Nephron progenitor cell (in vitro differentiated cells): ENCODE measurements around the gene ANKRD34A.

Experiments used
- DNase-seq: peaks from one replicate; pipeline ENCODE4 v3.0.0; 2021
- H3K27ac Mint-ChIP-seq: 2 replicates; pipeline ENCODE4 v1.8.0; 2021; ENCODE audit warnings: mild to moderate bottlenecking, moderate library complexity, mixed read lengths
- H3K27me3 Mint-ChIP-seq: 2 replicates; pipeline ENCODE4 v1.8.0; 2021; ENCODE audit warnings: mild to moderate bottlenecking, low read depth, mixed read lengths; ENCODE audit not compliant: poor library complexity
- H3K36me3 Mint-ChIP-seq: 2 replicates; pipeline ENCODE4 v1.8.0; 2021; ENCODE audit warnings: low read depth, mixed read lengths
- H3K4me1 Mint-ChIP-seq: 2 replicates; pipeline ENCODE4 v1.8.0; 2021; ENCODE audit warnings: mixed read lengths
- H3K4me3 Mint-ChIP-seq: 2 replicates; pipeline ENCODE4 v1.8.0; 2021; ENCODE audit warnings: mild to moderate bottlenecking, moderate library complexity, mixed read lengths
- H3K9me3 Mint-ChIP-seq: 2 replicates; pipeline ENCODE4 v1.8.0; 2021; ENCODE audit warnings: mild to moderate bottlenecking, moderate library complexity, mixed read lengths
- CTCF ChIP-seq: fragments of 200-600 bp; sonication (generic); IDR thresholded peaks from 2 replicates; pipeline ENCODE4 v1.5.0; 2021; ENCODE audit warnings: antibody characterized with exemption

The ANKRD34A gene

GRCh38 chr1:145982010-145982723 lies 17.8 kb upstream of the ANKRD34A start:
- H3K4me3 Mint-ChIP-seq: no peak overlapping the region
- no peaks in the 10 kb centered on the region for H3K27me3 Mint-ChIP-seq
- TF ChIP-seq CTCF: no peak

GRCh38 chr1:145980457-145980994 lies 16.2 kb upstream of the ANKRD34A start:
- no peak overlapping the region for H3K4me3 Mint-ChIP-seq
- H3K36me3 Mint-ChIP-seq: no peaks in the 10 kb centered on the region
- no peak for TF ChIP-seq CTCF
- DNase-seq: no peak
- no peaks in the 10 kb centered on the region for H3K9me3 Mint-ChIP-seq
- no peak overlapping the region for H3K27ac Mint-ChIP-seq
- no peaks in the 10 kb centered on the region for H3K27me3 Mint-ChIP-seq
- peaks cover 29% of the 10 kb centered on the region for H3K4me1 Mint-ChIP-seq

More at GRCh38 chr1:145982010-145982723, 17.8 kb upstream of the ANKRD34A start:
- no peak for DNase-seq
- Mint-ChIP-seq H3K4me1 (peaks cover 39% of the 10 kb centered on the region), H3K9me3 (no peaks in the 10 kb centered on the region), H3K27ac (no peak overlapping the region), H3K36me3 (no peaks in the 10 kb centered on the region)

GRCh38 chr1:145979746-145980456 lies 15.5 kb upstream of the ANKRD34A start:
- no peak for DNase-seq
- Mint-ChIP-seq H3K9me3 (no peaks in the 10 kb centered on the region), H3K36me3 (no peaks in the 10 kb centered on the region), H3K4me3 (no peak overlapping the region), H3K27me3 (no peaks in the 10 kb centered on the region), H3K27ac (no peak overlapping the region), H3K4me1 (peaks cover 23% of the 10 kb centered on the region)
- TF ChIP-seq CTCF: no peak

- H3K27me3 Mint-ChIP-seq: no peaks in the 10 kb centered on the region
- H3K27ac Mint-ChIP-seq: no peak overlapping the region
- no peak overlapping the region for H3K4me3 Mint-ChIP-seq
- DNase-seq: peak; percentile 72
- no peaks in the 10 kb centered on the region for H3K9me3 Mint-ChIP-seq
- TF ChIP-seq CTCF: no peak
- H3K36me3 Mint-ChIP-seq: no peaks in the 10 kb centered on the region
- H3K4me1 Mint-ChIP-seq: peaks cover 18% of the 10 kb centered on the region
These were observed 14.7 kb upstream of the ANKRD34A start for GRCh38 chr1:145978854-145979745.

GRCh38 chr1:145978471-145978853 lies 14.1 kb upstream of the ANKRD34A start:
- H3K36me3 Mint-ChIP-seq: no peaks in the 10 kb centered on the region
- H3K27ac Mint-ChIP-seq: no peak overlapping the region
- peaks cover 12% of the 10 kb centered on the region for H3K4me1 Mint-ChIP-seq
- no peaks in the 10 kb centered on the region for H3K9me3 Mint-ChIP-seq
- TF ChIP-seq CTCF: no peak
- H3K4me3 Mint-ChIP-seq: no peak overlapping the region
- H3K27me3 Mint-ChIP-seq: no peaks in the 10 kb centered on the region
- no peak for DNase-seq
